ENCODE measurements around the gene IL36RN. TPM values are rescaled to one million over a fixed set of nuclear protein-coding genes. Genes with fewer than 3 reads are reported as not detected.

Gene IL36RN
- total RNA-seq, 1 donor from 2014 or later = not detected

DNA sequence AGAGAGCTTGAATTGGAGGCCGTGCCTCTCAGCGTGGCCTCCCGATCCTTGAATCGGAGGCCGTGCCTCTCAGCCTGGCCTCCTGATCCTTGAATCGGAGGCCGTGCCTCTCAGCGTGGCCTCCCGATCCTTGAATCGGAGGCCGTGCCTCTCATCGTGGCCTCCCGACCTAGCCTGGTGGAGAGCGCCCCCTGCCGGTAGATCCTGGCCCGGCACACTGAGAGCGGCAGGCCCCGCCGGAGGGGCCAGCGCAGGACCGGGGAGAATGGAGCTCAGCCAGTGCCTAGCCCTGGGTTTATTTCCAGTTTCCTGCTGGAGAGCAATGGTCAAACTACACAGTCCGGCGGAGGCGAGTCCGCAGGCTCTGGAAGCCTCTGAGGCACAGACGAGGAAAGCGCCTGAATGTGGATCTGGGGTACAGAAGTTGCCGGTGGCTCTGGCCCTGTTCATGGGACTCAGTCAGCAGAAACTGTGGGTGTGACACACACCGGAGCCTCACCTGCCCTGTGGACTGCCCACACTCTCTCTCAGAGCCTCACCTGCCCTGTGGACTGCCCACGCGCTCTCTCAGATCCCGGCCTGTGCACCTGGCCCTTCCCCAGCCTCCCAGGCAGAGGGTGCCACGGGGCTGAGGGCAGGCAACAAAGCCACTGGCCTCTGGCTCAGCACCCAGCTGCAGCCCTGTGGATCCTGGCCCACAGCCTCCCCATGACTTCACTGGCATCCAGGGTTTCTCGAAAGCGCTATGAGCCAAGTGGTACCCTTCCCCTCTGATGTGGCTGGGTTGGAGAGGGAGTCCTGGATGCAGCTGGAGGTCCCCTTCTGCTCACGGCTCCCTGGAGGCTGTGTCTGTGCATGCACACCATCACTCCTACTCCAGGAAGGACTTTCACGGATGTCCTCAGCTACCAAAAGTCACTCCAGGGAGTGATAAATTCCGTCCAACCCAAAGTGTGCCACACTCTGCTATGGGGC, 7.8 kb upstream of the IL36RN start:
- no peak for DNase-seq (ENCODE audit: low read depth in 2 of 2)

- DNase-seq (ENCODE audit: low read depth in 2 of 2) = no peak
Measured at GRCh38 chr2:113052396-113052917, 6.5 kb upstream of the IL36RN start, which contains the start of gene IL36B. IL36B (minus strand) TSS chr2:113052867.

GRCh38 chr2:113053666-113054065, 5.3 kb upstream of the IL36RN start:
- no peak for DNase-seq (ENCODE audit: low read depth in 2 of 2)

GRCh38 chr2:113054066-113054465, 4.9 kb upstream of the IL36RN start:
- no peak for DNase-seq (ENCODE audit: low read depth in 2 of 2)

DNA sequence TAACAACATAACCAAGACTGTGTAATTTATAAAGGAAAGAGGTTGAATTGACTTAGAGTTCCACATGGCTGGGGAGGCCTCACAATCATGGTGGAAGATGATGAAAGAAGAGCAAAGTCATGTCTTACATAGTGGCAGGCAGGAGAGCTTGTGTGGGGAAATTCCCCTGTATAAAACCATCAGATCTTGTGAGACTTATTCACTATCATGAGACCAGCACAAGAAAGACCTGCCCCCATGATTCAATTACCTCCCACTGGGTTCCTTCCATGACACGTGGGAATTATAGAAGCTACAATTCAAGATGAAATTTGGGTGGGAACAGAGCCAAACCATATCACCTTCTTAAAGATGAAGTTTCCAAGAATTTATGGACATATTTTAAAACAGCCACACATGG, 2.5 kb upstream of the IL36RN start:
- DNase-seq (ENCODE audit: low read depth in 2 of 2) = no peak

DNA sequence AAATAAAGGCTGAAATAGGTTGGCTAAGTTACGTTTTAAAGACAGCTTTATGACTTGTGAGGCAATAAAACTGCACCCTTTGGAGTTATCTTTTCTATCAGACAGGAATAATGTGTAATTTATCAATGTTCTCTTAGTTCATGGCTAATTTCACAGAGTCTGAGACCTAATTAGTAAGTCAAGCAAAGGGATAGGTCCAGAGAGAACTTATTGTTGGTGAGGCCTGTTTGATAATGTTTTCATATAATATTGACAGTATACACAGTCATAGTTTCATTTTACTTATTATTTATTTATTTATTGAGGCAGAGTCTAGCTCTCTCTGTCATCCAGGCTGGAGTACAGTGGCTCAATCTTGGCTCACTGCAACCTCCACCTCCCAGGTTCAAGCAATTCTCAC, 1.9 kb upstream of the IL36RN start:
- DNase-seq (ENCODE audit: low read depth in 2 of 2) = no peak

GRCh38 chr2:113058411-113058994, 495 bp upstream of the IL36RN start:
- no peak for DNase-seq (ENCODE audit: low read depth in 2 of 2)

- no peak for DNase-seq (ENCODE audit: low read depth in 2 of 2)
Measured at GRCh38 chr2:113060396-113060795, 1.4 kb downstream of the IL36RN start.

DNA sequence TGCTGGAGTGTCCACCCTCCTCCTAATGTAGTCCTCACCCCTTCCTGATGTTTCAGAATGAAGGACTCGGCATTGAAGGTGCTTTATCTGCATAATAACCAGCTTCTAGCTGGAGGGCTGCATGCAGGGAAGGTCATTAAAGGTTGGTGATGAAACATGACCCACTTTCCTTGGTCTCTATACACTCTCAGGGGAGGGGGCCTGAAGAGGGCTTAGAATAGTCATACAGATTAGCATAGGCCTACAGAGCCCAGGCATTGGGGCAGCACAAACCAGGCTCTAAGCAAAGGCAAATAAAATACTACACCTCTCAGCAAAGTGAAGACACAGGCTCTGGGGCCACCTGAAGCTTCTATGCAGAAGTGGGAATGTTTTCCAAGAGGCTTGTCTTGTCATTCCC, 1.8 kb downstream of the IL36RN start:
- DNase-seq (ENCODE audit: low read depth in 2 of 2) = no peak

DNA sequence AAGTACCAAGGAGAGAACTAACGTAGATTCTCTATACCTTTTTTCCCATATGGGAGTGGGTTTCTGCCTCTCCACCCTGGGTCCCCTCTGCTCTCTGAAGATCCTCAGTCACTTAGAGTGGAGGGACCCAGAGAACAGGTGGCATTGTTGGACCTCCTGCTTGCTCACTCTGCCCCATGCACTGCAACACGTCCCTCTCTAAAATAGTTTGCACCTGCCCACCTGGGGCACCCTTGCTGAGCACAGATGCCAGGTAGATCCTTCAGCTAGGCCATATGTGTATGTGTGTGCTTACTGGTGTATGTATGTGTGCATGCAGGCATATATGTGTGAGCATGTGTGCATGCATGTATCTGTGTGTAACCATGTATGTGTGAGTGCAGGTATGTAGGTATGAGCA, 2.2 kb downstream of the IL36RN start:
- no peak for DNase-seq (ENCODE audit: low read depth in 2 of 2)

- DNase-seq (ENCODE audit: low read depth in 2 of 2) = no peak
Measured at GRCh38 chr2:113061896-113062770, 3.1 kb downstream of the IL36RN start.

- DNase-seq (ENCODE audit: low read depth in 2 of 2) = no peak
Measured at GRCh38 chr2:113064281-113064680, 5.3 kb downstream of the IL36RN start.

DNA sequence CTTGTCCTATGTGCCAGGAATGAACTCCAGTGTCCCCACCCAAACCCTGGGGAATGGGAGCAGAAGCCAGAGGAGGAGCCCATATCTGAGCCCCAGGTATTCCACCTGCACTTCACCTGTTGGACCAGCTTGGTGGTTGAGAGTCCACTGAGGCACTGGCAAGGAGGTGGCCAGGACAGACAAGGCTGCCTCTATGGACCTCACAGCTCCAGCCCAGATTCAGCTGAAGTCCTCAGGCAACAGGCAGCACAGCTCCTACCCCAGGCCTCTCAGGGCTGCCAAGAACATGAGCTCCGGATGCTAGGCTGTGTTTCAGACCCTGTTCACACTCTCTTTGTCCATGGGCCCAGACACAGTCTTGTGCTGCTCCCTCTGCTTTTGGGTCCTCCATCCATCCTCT, 5.9 kb downstream of the IL36RN start:
- DNase-seq (ENCODE audit: low read depth in 2 of 2) = no peak

DNA sequence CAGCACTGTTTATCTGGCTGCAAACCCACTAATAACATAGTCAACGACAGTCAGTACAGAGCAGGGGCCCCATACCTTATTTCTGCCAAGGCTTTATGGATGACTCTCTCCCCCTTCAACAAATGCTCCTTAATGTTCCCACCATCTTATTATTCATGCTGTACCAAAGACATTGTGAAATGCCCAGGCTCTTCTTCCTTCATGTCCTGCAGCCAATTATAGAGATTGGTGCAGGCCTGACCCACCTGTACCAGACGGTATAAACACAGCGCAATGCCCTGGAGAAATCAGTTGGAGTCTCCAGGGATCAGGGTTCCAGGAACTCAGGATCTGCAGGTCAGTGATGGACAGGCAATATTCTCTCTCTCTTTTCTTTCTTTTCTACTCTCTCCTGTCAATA, 8.7 kb downstream of the IL36RN start, which contains the start of gene IL1F10:
TSS of gene IL1F10 (plus strand) at position 290 of the 400 bp plus-strand sequence. CDS start 4,769 bp downstream, outside the sequence.
- DNase-seq (ENCODE audit: low read depth in 2 of 2) = no peak

DNA sequence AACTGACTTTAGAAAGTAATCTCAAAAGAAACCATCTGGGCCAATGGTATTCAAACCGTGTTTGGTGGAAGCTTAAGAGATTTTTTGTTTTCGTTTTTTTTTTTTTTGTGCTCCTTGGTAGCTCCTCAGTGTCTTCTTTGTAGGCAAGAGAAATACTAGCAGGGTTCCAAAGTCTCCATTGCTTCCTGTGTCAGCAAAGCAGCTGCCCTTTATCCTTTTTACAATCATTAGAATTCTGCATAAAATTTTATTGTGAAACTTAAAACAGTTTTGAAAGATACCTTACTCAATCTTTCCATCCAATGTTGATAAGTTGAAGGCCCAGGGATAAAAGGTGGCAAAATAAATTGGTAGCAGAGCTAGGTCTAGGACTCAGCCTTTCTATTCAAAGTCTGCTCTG, 9.3 kb downstream of the IL36RN start:
- DNase-seq (ENCODE audit: low read depth in 2 of 2) = no peak

DNA sequence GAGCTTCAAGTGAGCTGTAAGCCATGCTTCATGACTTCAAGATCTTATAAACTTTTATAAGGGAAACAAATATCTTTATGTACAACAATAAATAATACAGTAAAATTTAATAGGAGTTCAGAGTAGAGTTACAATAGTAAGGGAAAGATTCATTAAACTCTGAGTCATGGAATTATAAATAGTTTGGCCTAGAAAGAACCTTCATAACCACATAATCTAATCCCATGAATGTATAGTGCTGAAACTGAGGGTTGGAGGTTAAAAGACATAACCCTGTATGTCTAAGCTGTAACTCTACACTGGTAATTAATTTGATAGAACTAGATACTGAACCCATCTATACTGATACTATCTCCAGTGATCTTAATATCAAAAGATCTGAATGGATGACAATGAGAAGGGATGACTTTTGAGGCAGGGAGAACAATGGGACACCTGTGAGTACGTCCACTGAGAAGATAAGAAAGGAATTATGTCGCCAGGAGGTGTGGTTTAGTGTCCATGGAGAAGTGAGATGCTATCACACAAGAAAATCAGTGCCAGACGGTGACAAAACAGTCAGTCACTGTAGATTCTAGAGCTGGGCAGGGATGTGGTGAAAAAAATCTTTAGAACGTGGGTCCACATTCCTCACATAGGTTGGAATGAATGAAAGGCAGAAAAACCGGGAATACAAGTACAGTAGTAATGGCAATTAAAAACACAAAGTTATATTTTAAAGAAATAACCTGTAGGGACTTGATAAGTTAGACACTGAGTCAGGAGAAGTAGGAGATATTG, 9.9 kb downstream of the IL36RN start:
- no peak for DNase-seq (ENCODE audit: low read depth in 2 of 2)

GRCh38 chr2:113069676-113070605, 10.9 kb downstream of the IL36RN start:
- no peak for DNase-seq (ENCODE audit: low read depth in 2 of 2)

DNA sequence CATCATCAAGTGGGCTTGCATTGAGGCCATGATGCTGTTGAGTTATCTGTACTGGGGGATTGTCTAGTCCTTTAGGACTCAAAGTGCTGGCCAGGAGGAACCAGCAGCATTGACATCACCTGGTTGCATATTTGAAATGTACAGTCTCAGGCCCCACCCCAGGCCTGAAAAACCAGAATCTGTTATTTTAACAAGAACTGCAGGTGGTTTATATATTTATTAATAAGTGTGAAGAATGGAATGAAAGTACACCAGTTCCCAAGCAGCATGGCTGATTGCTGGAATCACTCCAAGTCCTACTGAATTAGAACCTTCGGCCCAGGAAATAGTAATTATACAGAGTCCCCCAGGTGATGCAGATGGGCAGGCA, 11.6 kb downstream of the IL36RN start:
- no peak for DNase-seq (ENCODE audit: low read depth in 2 of 2)

- no peak for DNase-seq (ENCODE audit: low read depth in 2 of 2)
Measured at GRCh38 chr2:113072584-113072983, 13.6 kb downstream of the IL36RN start.
